ENCODE measurements around the gene SPEM3. TPM values are rescaled to one million over a fixed set of nuclear protein-coding genes. Genes with fewer than 3 reads are reported as not detected.
A peak's percentile ranks its signal among the peaks of the same experiment; 100 is the strongest.

Gene SPEM3
- total RNA-seq, 2 experiments from 2014 or later: not detected

GRCh38 chr17:7392696-7393612, 35.7 kb upstream of the SPEM3 start:
- no peak overlapping the region for H3K27ac ChIP-seq (ENCODE audit: low read depth, low read length, poor library complexity, severe bottlenecking)
- CTCF ChIA-PET (ENCODE audit: unreplicated experiment): no interaction called here

DNA sequence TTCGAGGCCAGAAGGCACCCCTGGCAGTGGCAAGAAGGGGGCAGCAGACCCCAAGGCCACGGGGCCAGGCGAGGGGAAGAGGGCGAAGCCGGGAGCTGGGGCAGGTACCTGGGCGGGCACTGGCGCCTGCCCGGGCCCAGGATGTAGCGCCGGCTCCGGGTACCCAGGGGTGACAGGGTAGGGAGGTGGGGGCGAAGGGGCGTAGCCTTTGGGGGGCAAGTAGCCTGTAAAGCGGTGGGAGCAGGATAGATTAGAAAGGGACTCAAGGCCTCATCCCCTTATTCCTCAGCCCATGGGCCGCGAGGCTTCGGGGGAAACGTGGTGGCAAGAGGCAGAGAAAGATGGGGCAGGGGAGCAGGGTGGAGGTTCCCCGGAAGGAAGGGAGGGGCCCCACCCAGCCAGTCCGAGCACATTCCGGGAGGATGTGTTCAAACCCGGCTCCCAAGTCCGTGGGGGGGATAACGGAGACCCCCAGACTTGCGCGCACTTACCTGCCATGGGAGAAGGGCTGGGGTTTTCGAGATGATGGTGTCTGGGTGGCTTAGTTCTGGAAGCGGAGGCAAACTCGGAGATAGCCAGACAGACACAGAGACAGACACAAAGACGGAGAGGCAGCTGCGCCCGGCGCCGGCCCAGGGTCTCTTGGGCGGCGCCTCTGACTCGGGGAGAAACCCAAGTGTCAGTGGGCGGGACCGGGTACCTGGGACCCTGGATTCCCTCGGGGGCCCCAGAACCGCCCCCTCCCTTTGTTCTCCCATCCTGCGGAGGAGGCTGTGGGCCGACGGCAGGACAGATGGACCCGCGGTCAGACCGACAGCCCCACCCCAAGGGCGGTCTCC, 34.8 kb upstream of the SPEM3 start:
- Histone ChIP-seq H3K4me3 (ENCODE audit: low read depth, low read length, poor library complexity, severe bottlenecking) (peak overlapping the region; percentile 72), H3K27ac (ENCODE audit: low read depth, low read length, poor library complexity, severe bottlenecking) (peak overlapping the region; percentile 9), H3K36me3 (ENCODE audit: insufficient read depth, low read length) (peaks cover 12% of the 10 kb centered on the region; the same call in 1 of the 2 replicates), H2AFZ (ENCODE audit: low read length) (peak overlapping the region; percentile 63; the same call in 1 of the 2 replicates), H3K79me2 (ENCODE audit: insufficient read depth, low read depth, low read length) (no peaks in the 10 kb centered on the region), H3K9me3 (ENCODE audit: low read length) (no peaks in the 10 kb centered on the region), H4K20me1 (ENCODE audit: insufficient read depth, low read length) (no peaks in the 10 kb centered on the region), H3K4me1 (ENCODE audit: insufficient read depth, low read length, poor library complexity, severe bottlenecking) (peaks cover 9% of the 10 kb centered on the region), H3K4me2 (ENCODE audit: low read length) (peak overlapping the region; percentile 80), H3K9me2 (ENCODE audit: insufficient read depth, low read length) (no peaks in the 10 kb centered on the region)
- peak; percentile 69 for DNase-seq (ENCODE audit: low spot score)
- no peak for TF ChIP-seq EZH2phosphoT487 (IDR thresholded peaks at IDR 0.05; ENCODE audit: borderline replicate concordance, low read depth, low read length)
- TF ChIP-seq CTCF (conservative IDR thresholded peaks at IDR 0.05; ENCODE audit: low read length): no peak
- BruUV-seq (replicated peaks): no TSS peak
- intact Hi-C loops (cut with micrococcal nuclease; ENCODE audit: unreplicated experiment): no loop called here
- CTCF ChIA-PET (ENCODE audit: unreplicated experiment): interaction anchor here (0.6 kb wide), 1 partner anchor 38 kb away, joined by 3 read pairs; no protein-coding TSS in a partner anchor
- POLR2A ChIA-PET: interaction anchor here (0.6 to 1.0 kb wide), 4 partner anchors 9 to 272 kb away, joined by 3 to 7 read pairs (median 3); partner anchors contain the start of gene TMEM256

More at GRCh38 chr17:7392696-7393612, 35.7 kb upstream of the SPEM3 start:
- H3K4me2 ChIP-seq (ENCODE audit: low read length): peak overlapping the region; percentile 80
- peak overlapping the region; percentile 72 for H3K4me3 ChIP-seq (ENCODE audit: low read depth, low read length, poor library complexity, severe bottlenecking)
- intact Hi-C loops (cut with micrococcal nuclease; ENCODE audit: unreplicated experiment): no loop called here
- POLR2A ChIA-PET: interaction anchor here (0.6 kb wide), 2 partner anchors 30 to 136 kb away, joined by 3 read pairs; no protein-coding TSS in a partner anchor
- no peaks in the 10 kb centered on the region for H3K79me2 ChIP-seq (ENCODE audit: insufficient read depth, low read depth, low read length)
- no peaks in the 10 kb centered on the region for H3K9me2 ChIP-seq (ENCODE audit: insufficient read depth, low read length)
- no TSS peak for BruUV-seq (replicated peaks)
- H3K36me3 ChIP-seq (ENCODE audit: insufficient read depth, low read length): peaks cover 12% of the 10 kb centered on the region; the same call in 1 of the 2 replicates
- H4K20me1 ChIP-seq (ENCODE audit: insufficient read depth, low read length): no peaks in the 10 kb centered on the region
- no peaks in the 10 kb centered on the region for H3K9me3 ChIP-seq (ENCODE audit: low read length)
- TF ChIP-seq CTCF (conservative IDR thresholded peaks at IDR 0.05; ENCODE audit: low read length): no peak
- TF ChIP-seq EZH2phosphoT487 (IDR thresholded peaks at IDR 0.05; ENCODE audit: borderline replicate concordance, low read depth, low read length): no peak
- no peak for DNase-seq (ENCODE audit: low spot score)
- H3K4me1 ChIP-seq (ENCODE audit: insufficient read depth, low read length, poor library complexity, severe bottlenecking): peaks cover 9% of the 10 kb centered on the region
- H2AFZ ChIP-seq (ENCODE audit: low read length): peak overlapping the region; percentile 63; the same call in 1 of the 2 replicates
